Effector CD8-positive, alpha-beta T cell (primary cell): Measurements from ENCODE around the gene FREM1.
"Not testable (repeated sequence)": the region's sequence is repeated elsewhere in the genome, so short reads cannot be mapped to it uniquely, and the experiment has no call there.

Experiments used
- DNase-seq: peaks from one replicate; lab custom pipeline; 2025; lab: John Stamatoyannopoulos, UW
- total RNA-seq, 4 experiments: gene quantifications; one replicate each; lab custom pipeline; 2026; lab: John Stamatoyannopoulos, UW

Gene FREM1, protein sequence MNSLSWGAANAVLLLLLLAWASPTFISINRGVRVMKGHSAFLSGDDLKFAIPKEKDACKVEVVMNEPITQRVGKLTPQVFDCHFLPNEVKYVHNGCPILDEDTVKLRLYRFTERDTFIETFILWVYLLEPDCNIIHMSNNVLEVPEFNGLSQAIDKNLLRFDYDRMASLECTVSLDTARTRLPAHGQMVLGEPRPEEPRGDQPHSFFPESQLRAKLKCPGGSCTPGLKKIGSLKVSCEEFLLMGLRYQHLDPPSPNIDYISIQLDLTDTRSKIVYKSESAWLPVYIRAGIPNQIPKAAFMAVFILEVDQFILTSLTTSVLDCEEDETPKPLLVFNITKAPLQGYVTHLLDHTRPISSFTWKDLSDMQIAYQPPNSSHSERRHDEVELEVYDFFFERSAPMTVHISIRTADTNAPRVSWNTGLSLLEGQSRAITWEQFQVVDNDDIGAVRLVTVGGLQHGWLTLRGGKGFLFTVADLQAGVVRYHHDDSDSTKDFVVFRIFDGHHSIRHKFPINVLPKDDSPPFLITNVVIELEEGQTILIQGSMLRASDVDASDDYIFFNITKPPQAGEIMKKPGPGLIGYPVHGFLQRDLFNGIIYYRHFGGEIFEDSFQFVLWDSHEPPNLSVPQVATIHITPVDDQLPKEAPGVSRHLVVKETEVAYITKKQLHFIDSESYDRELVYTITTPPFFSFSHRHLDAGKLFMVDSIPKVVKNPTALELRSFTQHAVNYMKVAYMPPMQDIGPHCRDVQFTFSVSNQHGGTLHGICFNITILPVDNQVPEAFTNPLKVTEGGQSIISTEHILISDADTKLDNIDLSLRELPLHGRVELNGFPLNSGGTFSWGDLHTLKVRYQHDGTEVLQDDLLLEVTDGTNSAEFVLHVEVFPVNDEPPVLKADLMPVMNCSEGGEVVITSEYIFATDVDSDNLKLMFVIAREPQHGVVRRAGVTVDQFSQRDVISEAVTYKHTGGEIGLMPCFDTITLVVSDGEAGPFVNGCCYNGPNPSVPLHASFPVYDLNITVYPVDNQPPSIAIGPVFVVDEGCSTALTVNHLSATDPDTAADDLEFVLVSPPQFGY (N-terminal part only)
- 0 to 0.18 (median 0) reads per million in 4 experiments for total RNA-seq

- no peak for DNase-seq
Observed at GRCh38 chr9:14909961-14910805, at the start of gene FREM1. Gene FREM1 (minus strand): TSS chr9:14910428. CDS start chr9:14868977, 41,451 bp downstream.

GRCh38 chr9:14958989-14959388 is 48.8 kb upstream of the FREM1 start:
- DNase-seq: no peak

GRCh38 chr9:14957109-14957508 is 46.9 kb upstream of the FREM1 start:
- DNase-seq: no peak

GRCh38 chr9:14956208-14956607 is 46.0 kb upstream of the FREM1 start:
- DNase-seq: no peak

GRCh38 chr9:14945351-14945750 is 35.1 kb upstream of the FREM1 start:
- DNase-seq: no peak

- DNase-seq: no peak
Observed at GRCh38 chr9:14941501-14942405, 31.5 kb upstream of the FREM1 start.

- no peak for DNase-seq
Observed at GRCh38 chr9:14939378-14939777, 29.1 kb upstream of the FREM1 start.

DNA sequence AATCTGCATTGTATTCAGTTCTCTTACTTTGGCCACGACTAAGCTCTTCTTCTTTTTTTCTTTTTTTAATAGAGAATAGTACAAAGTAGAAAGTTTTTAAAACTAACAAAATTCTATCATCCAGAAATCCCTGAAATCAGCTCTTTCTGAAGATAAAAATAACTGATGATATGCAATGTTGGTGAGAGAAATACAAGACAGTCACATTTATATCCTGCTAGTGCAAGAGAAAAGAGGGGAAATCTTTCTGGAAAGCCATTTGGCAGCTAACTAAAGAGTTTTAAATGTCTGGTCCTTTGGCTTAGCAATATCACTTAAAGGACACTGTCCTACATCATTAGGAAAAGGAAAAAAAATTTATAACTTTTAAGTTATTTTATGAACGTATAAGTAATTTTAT is 27.0 kb upstream of the FREM1 start:
- no peak for DNase-seq

DNA sequence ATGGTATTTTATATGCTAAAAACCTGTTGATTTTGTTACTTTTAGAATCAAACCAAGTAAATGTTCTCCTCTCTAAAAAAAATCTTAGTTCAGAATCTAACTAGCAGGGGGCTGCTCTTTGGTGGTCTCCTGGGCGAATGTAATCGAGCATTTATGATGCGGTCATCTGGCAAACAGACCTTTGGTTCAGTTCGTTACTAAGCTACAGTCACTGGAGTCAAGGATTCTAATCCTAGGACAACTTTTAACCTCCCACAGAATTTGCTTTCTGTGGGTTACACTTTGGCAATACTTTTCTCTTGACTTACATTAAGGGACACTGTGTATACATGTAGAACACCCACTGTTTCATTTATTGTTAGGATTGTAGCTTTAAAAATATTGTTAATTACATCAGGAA is 26.3 kb upstream of the FREM1 start:
- DNase-seq: no peak

DNA sequence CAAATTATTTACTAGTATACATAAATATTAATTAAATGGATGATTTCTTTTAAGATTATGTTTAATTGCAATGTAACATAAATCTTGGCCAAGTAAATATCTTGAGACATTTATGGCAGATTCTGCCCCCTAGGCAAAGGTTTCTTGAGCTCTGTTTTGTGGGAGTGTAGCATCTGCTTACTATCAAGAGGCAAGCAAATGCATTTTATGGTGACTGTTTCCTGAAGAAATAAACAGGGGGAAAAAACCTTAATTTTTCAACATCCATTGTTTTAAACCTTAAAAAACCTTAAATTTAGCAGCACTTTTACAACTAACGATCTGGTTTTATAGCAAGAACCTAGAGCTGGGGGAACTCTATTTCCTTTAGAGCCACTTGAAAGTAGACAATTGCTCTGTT is 25.7 kb upstream of the FREM1 start:
- no peak for DNase-seq

GRCh38 chr9:14935106-14935751 is 25.0 kb upstream of the FREM1 start:
- DNase-seq: no peak

GRCh38 chr9:14932641-14933040 is 22.4 kb upstream of the FREM1 start:
- DNase-seq: no peak

DNA sequence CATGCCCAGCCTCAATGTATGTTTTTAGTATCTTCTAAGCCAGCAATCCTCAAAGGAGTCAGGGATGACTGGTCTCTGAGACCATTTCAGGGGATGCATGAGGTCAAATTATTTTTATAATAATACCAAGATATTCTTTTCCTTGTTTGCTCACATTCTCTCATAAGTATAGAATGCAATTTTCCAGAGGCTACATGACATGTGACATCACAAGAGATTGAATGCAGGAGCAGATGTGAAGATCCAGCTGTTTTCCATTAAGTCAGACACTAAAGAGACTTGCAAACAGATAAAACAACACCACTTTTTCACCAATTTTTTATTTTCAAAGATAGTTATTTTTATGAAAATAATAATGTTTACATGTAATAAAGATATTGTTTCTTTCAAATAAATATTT is 22.0 kb upstream of the FREM1 start:
- DNase-seq: no peak

DNA sequence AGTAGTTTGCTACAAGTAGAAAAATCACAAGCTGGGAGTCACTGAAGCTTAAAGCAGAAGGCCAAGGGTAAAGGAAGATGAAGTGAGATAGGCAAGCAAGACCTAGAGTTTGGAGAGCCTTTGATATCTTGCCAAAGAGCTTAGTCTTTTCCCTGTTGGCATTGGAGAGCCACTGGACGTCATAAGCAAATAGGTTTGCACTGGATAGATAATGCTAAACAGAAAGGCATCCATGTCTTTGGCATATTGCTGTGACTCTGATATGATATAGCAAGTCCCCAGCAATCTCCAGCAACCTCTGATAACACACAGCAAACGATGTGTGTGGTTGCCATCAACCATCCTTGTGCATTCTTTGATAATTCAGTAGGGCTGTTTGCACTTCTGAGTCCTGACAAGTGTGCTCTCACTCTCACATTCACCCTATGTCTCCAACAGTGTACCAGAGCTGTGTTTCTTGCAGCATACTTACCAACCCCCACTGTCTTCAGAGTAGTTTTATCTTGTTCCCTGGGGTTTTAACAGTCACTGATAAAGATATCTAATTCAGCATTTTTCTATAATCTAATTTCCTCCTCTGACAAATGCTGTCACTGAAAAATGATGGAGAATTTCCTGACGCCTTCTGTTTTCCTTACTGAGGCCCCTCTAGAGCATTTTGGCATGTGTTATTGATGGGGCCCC is 16.9 kb upstream of the FREM1 start:
- DNase-seq: no peak

- DNase-seq: no peak
Observed at GRCh38 chr9:14924230-14925219, 14.3 kb upstream of the FREM1 start.

- no peak for DNase-seq
Observed at GRCh38 chr9:14923701-14924100, 13.5 kb upstream of the FREM1 start.

- not testable (repeated sequence) for DNase-seq
Observed at GRCh38 chr9:14920805-14921204, 10.6 kb upstream of the FREM1 start.

GRCh38 chr9:14913366-14913765 is 3.1 kb upstream of the FREM1 start:
- no peak for DNase-seq
